ENCODE results near the gene TUBB1. TPM values are rescaled to one million over a fixed set of nuclear protein-coding genes. Genes with fewer than 3 reads are reported as not detected.

Gene TUBB1
- total RNA-seq, 1 donor from 2014 or later: 0.22 TPM

GRCh38 chr20:58987790-58988564 is 31.3 kb upstream of the TUBB1 start:
- ATAC-seq (ENCODE audit: poor library complexity) (no peak), DNase-seq (no peak)
- intact Hi-C loops (cut with DNase I): no loop called here

GRCh38 chr20:58988565-58988882 is 30.7 kb upstream of the TUBB1 start:
- intact Hi-C loops (cut with DNase I): no loop called here
- DNase-seq (no peak), ATAC-seq (ENCODE audit: poor library complexity) (no peak)

GRCh38 chr20:58989196-58989595 is 30.0 kb upstream of the TUBB1 start:
- intact Hi-C loops (cut with DNase I): no loop called here

GRCh38 chr20:58990651-58991445 is 28.4 kb upstream of the TUBB1 start:
- DNase-seq: no peak
- intact Hi-C loops (cut with DNase I): no loop called here
- ATAC-seq (ENCODE audit: poor library complexity): no peak

More at GRCh38 chr20:58989196-58989595, 30.0 kb upstream of the TUBB1 start:
- DNase-seq (no peak), ATAC-seq (ENCODE audit: poor library complexity) (no peak)

- DNase-seq: no peak
- intact Hi-C loops (cut with DNase I): no loop called here
- no peak for ATAC-seq (ENCODE audit: poor library complexity)
Measured at GRCh38 chr20:58991715-58992114, 27.5 kb upstream of the TUBB1 start.

- intact Hi-C loops (cut with DNase I): no loop called here
- no peak for ATAC-seq (ENCODE audit: poor library complexity)
- DNase-seq: no peak
Measured at GRCh38 chr20:58992911-58993310, 26.3 kb upstream of the TUBB1 start.

GRCh38 chr20:58993332-58994248 is 25.6 kb upstream of the TUBB1 start:
- ATAC-seq (ENCODE audit: poor library complexity) (no peak), DNase-seq (no peak)
- intact Hi-C loops (cut with DNase I): no loop called here

- intact Hi-C loops (cut with DNase I): no loop called here
- no peak for ATAC-seq (ENCODE audit: poor library complexity)
- DNase-seq: no peak
Measured at GRCh38 chr20:58994390-58995159, 24.7 kb upstream of the TUBB1 start.

GRCh38 chr20:58995461-58996225 is 23.6 kb upstream of the TUBB1 start:
- DNase-seq: no peak
- no peak for ATAC-seq (ENCODE audit: poor library complexity)
- intact Hi-C loops (cut with DNase I): no loop called here

- intact Hi-C loops (cut with DNase I): no loop called here
- no peak for DNase-seq
- ATAC-seq (ENCODE audit: poor library complexity): no peak
Measured at GRCh38 chr20:58996226-58996611, 23.0 kb upstream of the TUBB1 start.

GRCh38 chr20:58997141-58997770 is 22.0 kb upstream of the TUBB1 start:
- DNase-seq: no peak
- intact Hi-C loops (cut with DNase I): no loop called here
- ATAC-seq (ENCODE audit: poor library complexity): no peak

- intact Hi-C loops (cut with DNase I): no loop called here
- DNase-seq (no peak), ATAC-seq (ENCODE audit: poor library complexity) (no peak)
Measured at GRCh38 chr20:58998656-58999055, 20.6 kb upstream of the TUBB1 start.

GRCh38 chr20:59000326-59000725 is 18.9 kb upstream of the TUBB1 start:
- intact Hi-C loops (cut with DNase I): no loop called here
- DNase-seq (no peak), ATAC-seq (ENCODE audit: poor library complexity) (no peak)

- intact Hi-C loops (cut with DNase I): no loop called here
- DNase-seq (no peak), ATAC-seq (ENCODE audit: poor library complexity) (no peak)
Measured at GRCh38 chr20:59001068-59001448, 18.2 kb upstream of the TUBB1 start.

- DNase-seq (no peak), ATAC-seq (ENCODE audit: poor library complexity) (no peak)
- intact Hi-C loops (cut with DNase I): no loop called here
Measured at GRCh38 chr20:59001449-59002171, 17.6 kb upstream of the TUBB1 start.

GRCh38 chr20:59002388-59002787 is 16.8 kb upstream of the TUBB1 start:
- DNase-seq (no peak), ATAC-seq (ENCODE audit: poor library complexity) (no peak)
- intact Hi-C loops (cut with DNase I): no loop called here

- DNase-seq (no peak), ATAC-seq (ENCODE audit: poor library complexity) (no peak)
- intact Hi-C loops (cut with DNase I): no loop called here
Measured at GRCh38 chr20:59002874-59003399, 16.3 kb upstream of the TUBB1 start.

Data from Right ventricle myocardium superior (tissue), 1 donor.